Neural progenitor cell (in vitro differentiated cells): ENCODE measurements around the gene MPC1. TPM values are rescaled to one million over a fixed set of nuclear protein-coding genes. Genes with fewer than 3 reads are reported as not detected.

Source experiments
- DNase-seq: peaks from one replicate; pipeline ENCODE4 v3.0.0-alpha.2; 2016; ENCODE audit warnings: low spot score
- H2AFZ ChIP-seq: fragments of 200-600 bp; sonication (generic); replicated peaks from 2 replicates; pipeline ENCODE4 v1.6.1; 2016; ENCODE audit warnings: antibody characterized with exemption
- H3F3A ChIP-seq: fragments of 200-600 bp; sonication (generic); 2 replicates; pipeline ENCODE4 v1.6.1; 2016; ENCODE audit warnings: antibody characterized with exemption, low read depth
- H3K27ac ChIP-seq: fragments of 200-600 bp; sonication (generic); 2 replicates; pipeline ENCODE4 v1.5.1; 2016; ENCODE audit warnings: mild to moderate bottlenecking
- H3K27me3 ChIP-seq: fragments of 200-600 bp; sonication (generic); 2 replicates; pipeline ENCODE4 v1.6.1; 2016; ENCODE audit warnings: mild to moderate bottlenecking, moderate library complexity
- H3K36me3 ChIP-seq: fragments of 200-600 bp; sonication (generic); 2 replicates; pipeline ENCODE4 v1.5.1; 2016
- H3K4me1 ChIP-seq: fragments of 200-600 bp; sonication (generic); 2 replicates; pipeline ENCODE4 v1.6.1; 2016; ENCODE audit warnings: mixed run types
- H3K4me2 ChIP-seq: fragments of 200-600 bp; sonication (generic); 2 replicates; pipeline ENCODE4 v1.6.1; 2016
- H3K4me3 ChIP-seq: fragments of 200-600 bp; sonication (generic); 2 replicates; pipeline ENCODE4 v1.5.1; 2016
- H3K79me2 ChIP-seq: fragments of 200-600 bp; sonication (generic); 2 replicates; pipeline ENCODE4 v1.6.1; 2016; ENCODE audit warnings: low read depth
- H3K9ac ChIP-seq: fragments of 200-600 bp; sonication (generic); 2 replicates; pipeline ENCODE4 v1.6.1; 2016
- H3K9me3 ChIP-seq: fragments of 200-600 bp; sonication (generic); 2 replicates; pipeline ENCODE4 v1.5.1; 2016; ENCODE audit warnings: low read depth
- H4K20me1 ChIP-seq: fragments of 200-600 bp; sonication (generic); 2 replicates; pipeline ENCODE4 v1.6.1; 2016; ENCODE audit warnings: low read depth
- H3K27ac Mint-ChIP-seq: 3 replicates; pipeline ENCODE4 v1.8.0; 2021; ENCODE audit warnings: mixed read lengths
- H3K27me3 Mint-ChIP-seq: 2 replicates; pipeline ENCODE4 v1.8.0; 2022; ENCODE audit warnings: low read depth, mild to moderate bottlenecking, inconsistent platforms, moderate library complexity, mixed read lengths; ENCODE audit not compliant: insufficient read depth
- H3K36me3 Mint-ChIP-seq: 3 replicates; pipeline ENCODE4 v1.8.0; 2021; ENCODE audit warnings: mixed read lengths
- H3K4me1 Mint-ChIP-seq: 3 replicates; pipeline ENCODE4 v1.8.0; 2021; ENCODE audit warnings: mixed read lengths
- H3K4me3 Mint-ChIP-seq: 3 replicates; pipeline ENCODE4 v1.8.0; 2021; ENCODE audit warnings: mild to moderate bottlenecking, moderate library complexity, mixed read lengths
- H3K9me3 Mint-ChIP-seq: 3 replicates; pipeline ENCODE4 v1.8.0; 2020; ENCODE audit warnings: mixed read lengths
- CTCF ChIP-seq: fragments of 200-600 bp; sonication (generic); IDR thresholded peaks from 2 replicates; pipeline ENCODE4 v1.5.1; 2017; ENCODE audit warnings: antibody characterized with exemption, mild to moderate bottlenecking
- EZH2 ChIP-seq: fragments of 200-600 bp; sonication (generic); IDR thresholded peaks from 2 replicates; pipeline ENCODE4 v1.6.1; 2017; ENCODE audit warnings: antibody characterized with exemption, mild to moderate bottlenecking, moderate library complexity
- EZH2phosphoT487 ChIP-seq: fragments of 200-600 bp; sonication (generic); IDR thresholded peaks from 2 replicates; pipeline ENCODE4 v1.6.1; 2017; ENCODE audit warnings: antibody characterized with exemption
- total RNA-seq: library from RNA; depleted of rRNA; stranded (reverse); fragments of >200 nt; gene quantifications from 2 replicates; pipeline ENCODE4 v1.2.3, GENCODE V29; 2015; ENCODE audit warnings: low replicate concordance

MPC1 gene
- total RNA-seq, 1 donor from 2014 or later = 13.2 TPM

DNA sequence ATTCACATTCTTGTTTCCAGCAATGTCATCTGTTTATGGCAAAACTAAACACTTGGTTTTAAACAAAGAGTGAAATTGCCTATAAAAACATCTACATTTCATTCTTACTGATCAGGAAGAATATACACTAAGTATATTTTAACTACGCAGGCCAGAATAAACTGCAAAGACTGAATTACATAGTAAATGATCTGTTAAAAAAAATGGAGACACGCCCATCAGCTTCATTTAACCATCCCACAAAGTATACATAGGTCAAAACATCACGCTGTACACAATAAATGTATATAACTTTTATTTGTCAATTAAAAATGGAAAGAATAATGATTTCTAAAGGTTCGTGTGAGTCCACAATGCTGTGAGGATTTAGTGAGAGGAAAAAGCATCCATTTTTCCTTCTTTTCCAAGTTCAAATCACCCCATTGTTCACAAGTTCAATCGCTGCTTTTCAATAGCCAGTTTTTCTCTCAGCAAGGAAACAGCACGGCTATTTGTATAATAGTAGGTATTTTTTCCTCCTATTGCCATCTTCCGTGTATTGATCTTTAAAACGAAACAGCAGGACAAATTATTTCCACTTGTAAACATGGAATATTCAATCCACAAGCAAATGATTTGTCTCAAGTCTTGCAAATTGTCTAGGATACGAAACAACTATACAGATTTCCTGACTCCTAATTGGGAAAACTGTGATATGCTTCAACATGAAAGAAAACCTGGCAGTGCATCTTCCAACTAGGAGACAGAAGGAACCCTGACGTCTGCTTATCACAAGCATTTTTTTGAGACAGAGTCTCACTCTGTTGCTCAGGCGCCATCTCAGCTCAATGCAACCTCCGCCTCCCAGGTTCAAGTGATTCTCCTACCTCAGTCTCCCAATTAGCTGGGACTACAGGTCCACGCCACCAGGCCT lies 51.0 kb downstream of the MPC1 start:
- H3K36me3 Mint-ChIP-seq = peaks cover 15% of the 10 kb centered on the region
- H3K4me1 Mint-ChIP-seq = peaks cover 36% of the 10 kb centered on the region
- no peak overlapping the region for H3K4me2 ChIP-seq
- H3K4me3 ChIP-seq = no peak overlapping the region
- H2AFZ ChIP-seq = no peak overlapping the region
- H3K4me1 ChIP-seq = peaks cover 18% of the 10 kb centered on the region
- no peaks in the 10 kb centered on the region for H3F3A ChIP-seq
- no peak overlapping the region for H3K4me3 Mint-ChIP-seq
- no peak overlapping the region for H3K27ac ChIP-seq
- TF ChIP-seq EZH2 (no peak), EZH2phosphoT487 (no peak), CTCF (no peak)
- no peak for DNase-seq
- H4K20me1 ChIP-seq = peaks cover 78% of the 10 kb centered on the region
- no peaks in the 10 kb centered on the region for H3K9me3 ChIP-seq
- H3K27me3 Mint-ChIP-seq = peaks cover 3% of the 10 kb centered on the region
- no peaks in the 10 kb centered on the region for H3K36me3 ChIP-seq
- H3K9me3 Mint-ChIP-seq = no peaks in the 10 kb centered on the region
- H3K27ac Mint-ChIP-seq = no peak overlapping the region
- H3K79me2 ChIP-seq = peaks cover 79% of the 10 kb centered on the region
- H3K9ac ChIP-seq = no peak overlapping the region
- no peaks in the 10 kb centered on the region for H3K27me3 ChIP-seq

GRCh38 chr6:166330612-166331011 lies 52.1 kb downstream of the MPC1 start:
- Histone ChIP-seq H2AFZ (no peak overlapping the region), H3K4me1 (peaks cover 18% of the 10 kb centered on the region), H4K20me1 (peaks cover 68% of the 10 kb centered on the region), H3K9ac (no peak overlapping the region), H3F3A (no peaks in the 10 kb centered on the region), H3K27ac (no peak overlapping the region), H3K9me3 (no peaks in the 10 kb centered on the region), H3K4me3 (no peak overlapping the region), H3K27me3 (no peaks in the 10 kb centered on the region), H3K4me2 (peak overlapping the region; percentile 45), H3K36me3 (no peaks in the 10 kb centered on the region), H3K79me2 (peaks cover 68% of the 10 kb centered on the region)
- TF ChIP-seq EZH2phosphoT487 = no peak
- peak; percentile 56 for TF ChIP-seq CTCF
- Mint-ChIP-seq H3K27ac (no peak overlapping the region), H3K27me3 (peaks cover 3% of the 10 kb centered on the region), H3K4me3 (peak overlapping the region; percentile 13), H3K9me3 (no peaks in the 10 kb centered on the region), H3K36me3 (peaks cover 14% of the 10 kb centered on the region), H3K4me1 (peaks cover 36% of the 10 kb centered on the region)
- DNase-seq = peak; percentile 89

DNA sequence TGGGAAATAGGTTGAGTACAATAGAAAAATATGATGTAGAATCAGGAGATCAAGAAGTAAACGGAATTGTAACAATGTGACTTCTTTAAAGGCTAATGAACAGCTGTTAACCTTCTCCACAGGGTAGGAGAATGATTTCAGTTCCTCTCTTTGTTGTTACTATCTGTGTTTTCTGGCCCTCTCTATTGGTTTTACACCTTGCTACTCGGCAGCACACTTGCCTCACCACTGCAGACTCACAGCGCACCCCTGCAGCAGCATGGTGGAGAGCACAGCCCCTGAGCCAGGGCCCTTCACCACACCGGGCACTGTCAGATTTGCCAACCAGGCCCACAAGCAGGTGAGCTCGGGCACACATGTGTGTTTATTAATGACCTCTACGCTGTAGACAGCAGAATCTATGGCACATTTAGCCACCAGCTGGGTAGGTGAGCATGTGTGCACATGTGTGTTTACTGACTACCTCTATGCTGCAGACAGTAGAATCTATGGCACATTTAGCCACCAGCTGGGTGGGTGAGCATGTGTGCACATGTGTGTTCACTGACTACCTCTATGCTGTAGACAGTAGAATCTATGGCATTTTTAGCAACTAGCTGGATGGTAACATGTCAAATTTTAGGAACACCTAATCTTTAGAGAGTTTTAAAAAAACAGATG lies 57.2 kb downstream of the MPC1 start:
- Mint-ChIP-seq H3K36me3 (peaks cover 10% of the 10 kb centered on the region), H3K27me3 (no peaks in the 10 kb centered on the region), H3K9me3 (no peaks in the 10 kb centered on the region), H3K4me3 (no peak overlapping the region), H3K27ac (no peak overlapping the region), H3K4me1 (peaks cover 9% of the 10 kb centered on the region)
- H3K4me2 ChIP-seq = no peak overlapping the region
- TF ChIP-seq EZH2 (no peak), EZH2phosphoT487 (no peak), CTCF (no peak)
- no peaks in the 10 kb centered on the region for H3K36me3 ChIP-seq
- no peaks in the 10 kb centered on the region for H3K9me3 ChIP-seq
- H4K20me1 ChIP-seq = peaks cover 26% of the 10 kb centered on the region
- peaks cover 9% of the 10 kb centered on the region for H3K4me1 ChIP-seq
- no peaks in the 10 kb centered on the region for H3F3A ChIP-seq
- no peak for DNase-seq
- no peak overlapping the region for H3K27ac ChIP-seq
- no peak overlapping the region for H2AFZ ChIP-seq
- peaks cover 22% of the 10 kb centered on the region for H3K79me2 ChIP-seq
- no peak overlapping the region for H3K9ac ChIP-seq
- no peaks in the 10 kb centered on the region for H3K27me3 ChIP-seq
- no peak overlapping the region for H3K4me3 ChIP-seq
